ENCODE data around the gene CLSTN3.
"Not testable (repeated sequence)": the region's sequence is repeated elsewhere in the genome, so short reads cannot be mapped to it uniquely, and the experiment has no call there.

CLSTN3 gene

GRCh38 chr12:7106082-7106481 lies 24.1 kb upstream of the CLSTN3 start:
- DNase-seq: no peak

- not testable (repeated sequence) for DNase-seq
These were observed 23.0 kb upstream of the CLSTN3 start for GRCh38 chr12:7107181-7107580.

- DNase-seq: no peak
These were observed 22.6 kb upstream of the CLSTN3 start for GRCh38 chr12:7107636-7108002.

GRCh38 chr12:7108003-7108795 lies 22.0 kb upstream of the CLSTN3 start:
- DNase-seq: peak; percentile 81

GRCh38 chr12:7108796-7109571 lies 21.2 kb upstream of the CLSTN3 start, which contains the start of gene C1RL:
Gene C1RL (minus strand): TSS chr12:7109214. CDS start chr12:7109180, 34 bp downstream.
- peak; percentile 92 for DNase-seq

- no peak for DNase-seq
These were observed 20.6 kb upstream of the CLSTN3 start for GRCh38 chr12:7109572-7109920.

- peak; percentile 15 for DNase-seq
These were observed 19.5 kb upstream of the CLSTN3 start for GRCh38 chr12:7110661-7111060.

GRCh38 chr12:7112041-7112440 lies 18.1 kb upstream of the CLSTN3 start:
- peak; percentile 73 for DNase-seq

GRCh38 chr12:7113389-7113871 lies 16.7 kb upstream of the CLSTN3 start:
- DNase-seq: peak; percentile 33

- DNase-seq: peak; percentile 15
These were observed 16.2 kb upstream of the CLSTN3 start for GRCh38 chr12:7114008-7114407.

GRCh38 chr12:7114851-7115250 lies 15.3 kb upstream of the CLSTN3 start:
- DNase-seq: peak; percentile 14

GRCh38 chr12:7116196-7116595 lies 14.0 kb upstream of the CLSTN3 start:
- peak; percentile 10 for DNase-seq

- peak; percentile 9 for DNase-seq
These were observed 13.3 kb upstream of the CLSTN3 start for GRCh38 chr12:7116916-7117315.

GRCh38 chr12:7117670-7118069 lies 12.5 kb upstream of the CLSTN3 start:
- peak; percentile 10 for DNase-seq

GRCh38 chr12:7118881-7119280 lies 11.3 kb upstream of the CLSTN3 start:
- peak; percentile 11 for DNase-seq

- DNase-seq: peak; percentile 8
These were observed 10.0 kb upstream of the CLSTN3 start for GRCh38 chr12:7120166-7120565.

GRCh38 chr12:7121324-7121723 lies 8.8 kb upstream of the CLSTN3 start:
- DNase-seq: peak; percentile 14

- DNase-seq: peak; percentile 44
These were observed 7.1 kb upstream of the CLSTN3 start for GRCh38 chr12:7122811-7123769.

GRCh38 chr12:7123806-7124522 lies 6.2 kb upstream of the CLSTN3 start:
- DNase-seq: no peak

GRCh38 chr12:7125632-7126227 lies 4.4 kb upstream of the CLSTN3 start:
- DNase-seq: no peak

- DNase-seq: no peak
These were observed 2.1 kb upstream of the CLSTN3 start for GRCh38 chr12:7127916-7128626.
